Stimulated activated CD4-positive, alpha-beta T cell treated with anti-CD3 and anti-CD28 coated beads, Interleukin-2, amount 100 ng/mL, for 24 hours (primary cell): ENCODE results near the gene ACVR1.

Experiments
- DNase-seq, 2 donors: peaks; one replicate each; pipeline ENCODE4 v3.0.0-alpha.2; 2020

Gene ACVR1

GRCh38 chr2:157822993-157823392 lies 53.1 kb downstream of the ACVR1 start:
- DNase-seq = no peak

DNA sequence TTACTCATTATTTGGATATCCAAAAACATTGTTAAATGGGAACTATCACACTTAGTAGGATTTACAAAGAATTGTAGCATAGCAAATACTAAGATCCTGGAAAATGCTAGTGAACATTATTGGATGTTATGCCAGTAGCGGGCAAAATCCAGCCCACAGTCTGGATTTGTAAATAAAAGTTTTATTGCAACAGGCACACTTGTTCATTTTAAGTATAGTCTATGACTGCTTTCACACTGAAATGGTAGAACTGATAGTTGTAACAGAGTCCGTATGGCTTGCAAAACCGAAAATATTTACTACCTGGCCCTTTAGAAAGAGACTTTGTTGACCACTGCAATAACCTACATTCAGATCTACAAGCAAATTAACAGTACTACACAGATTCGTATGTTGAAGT lies 53.6 kb downstream of the ACVR1 start:
- DNase-seq = no peak

DNA sequence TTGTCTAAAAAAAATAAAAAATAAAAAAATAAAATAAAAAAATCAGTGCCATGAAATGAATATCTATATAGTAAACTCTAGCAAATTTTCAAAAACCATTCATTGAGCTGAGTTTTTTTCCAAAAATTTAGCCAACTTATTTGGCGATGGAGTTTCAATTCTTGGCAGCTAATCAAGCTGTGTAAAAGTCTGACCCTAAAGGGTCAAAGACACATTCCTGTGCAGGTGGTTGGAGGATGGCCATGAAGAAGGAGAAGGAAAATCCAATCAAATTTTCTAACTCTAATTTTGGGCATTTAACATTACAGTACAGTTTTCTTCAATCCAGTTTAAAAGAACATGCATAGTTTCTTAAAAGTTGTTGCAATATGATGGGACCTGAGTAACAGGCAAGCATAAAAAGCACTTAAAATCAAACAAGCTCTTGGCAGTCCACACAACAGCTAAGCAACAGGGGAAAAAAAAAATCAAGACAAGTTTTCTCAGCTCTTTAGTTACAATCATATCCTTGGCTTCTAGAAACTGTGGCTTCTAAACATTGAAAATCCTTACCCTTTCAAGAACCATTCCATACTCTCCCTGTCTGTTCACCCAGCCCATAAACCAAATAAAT lies 54.5 kb downstream of the ACVR1 start:
- no peak for DNase-seq

- DNase-seq = no peak
These were observed 55.9 kb downstream of the ACVR1 start for GRCh38 chr2:157820193-157820592.

- DNase-seq = no peak
These were observed 56.4 kb downstream of the ACVR1 start for GRCh38 chr2:157819761-157820160.

DNA sequence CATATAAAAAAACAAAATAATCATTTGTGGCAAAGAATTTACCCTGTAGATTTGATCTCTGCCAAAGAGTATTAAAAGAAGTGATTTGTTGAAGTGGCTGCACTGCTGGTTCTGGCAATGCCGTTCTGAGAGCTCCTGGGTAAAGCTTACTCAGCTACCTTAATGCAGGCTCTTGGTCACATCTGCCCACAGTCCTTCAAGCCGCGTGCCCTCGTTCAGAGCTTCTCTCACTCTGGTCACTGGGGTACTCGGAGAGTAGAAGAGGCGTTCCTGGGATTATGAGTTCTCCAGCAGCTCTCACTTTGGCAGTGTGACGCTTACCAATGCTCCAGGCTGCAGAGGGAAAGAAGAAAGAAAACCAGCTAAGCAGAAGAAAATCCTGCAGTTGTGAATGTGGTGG lies 57.9 kb downstream of the ACVR1 start:
- no peak for DNase-seq

DNA sequence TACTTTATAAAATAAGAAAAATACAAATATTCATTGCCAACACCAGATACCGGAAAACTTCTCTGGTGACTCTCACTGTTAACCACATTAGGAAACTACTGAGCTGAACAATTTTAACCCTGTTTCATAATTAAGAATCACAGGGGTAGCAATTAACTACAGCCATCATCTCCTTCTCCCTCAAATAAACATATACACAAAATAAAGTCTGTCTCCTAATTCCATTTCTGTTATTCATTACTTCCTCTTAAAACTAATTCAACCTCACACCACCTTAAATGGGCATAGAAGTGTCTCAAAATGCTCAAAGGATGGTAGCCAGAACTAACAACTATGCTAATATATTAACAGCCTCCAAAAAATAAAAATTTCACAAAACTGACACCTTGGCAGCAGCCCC lies 60.7 kb downstream of the ACVR1 start:
- no peak for DNase-seq

DNA sequence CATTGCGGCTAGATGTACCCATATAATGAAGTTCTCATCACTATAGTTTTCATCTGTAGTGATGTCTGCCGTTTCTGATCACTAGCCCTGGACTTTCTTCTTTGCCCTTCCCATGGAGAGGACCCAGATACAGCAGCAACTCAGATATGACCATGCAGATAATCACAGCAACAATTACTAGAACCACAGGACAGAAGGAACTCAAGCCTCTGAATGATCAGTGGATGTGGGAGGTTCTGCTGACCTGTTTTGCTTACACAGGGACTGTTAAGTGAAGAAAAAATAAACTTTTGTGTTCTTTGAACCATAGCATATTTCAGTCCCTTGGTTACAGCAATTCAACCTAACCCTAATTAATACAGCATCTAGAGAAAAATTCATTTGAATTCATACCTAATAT lies 62.7 kb downstream of the ACVR1 start:
- DNase-seq = no peak

GRCh38 chr2:157810037-157810436 lies 66.1 kb downstream of the ACVR1 start:
- DNase-seq = no peak

DNA sequence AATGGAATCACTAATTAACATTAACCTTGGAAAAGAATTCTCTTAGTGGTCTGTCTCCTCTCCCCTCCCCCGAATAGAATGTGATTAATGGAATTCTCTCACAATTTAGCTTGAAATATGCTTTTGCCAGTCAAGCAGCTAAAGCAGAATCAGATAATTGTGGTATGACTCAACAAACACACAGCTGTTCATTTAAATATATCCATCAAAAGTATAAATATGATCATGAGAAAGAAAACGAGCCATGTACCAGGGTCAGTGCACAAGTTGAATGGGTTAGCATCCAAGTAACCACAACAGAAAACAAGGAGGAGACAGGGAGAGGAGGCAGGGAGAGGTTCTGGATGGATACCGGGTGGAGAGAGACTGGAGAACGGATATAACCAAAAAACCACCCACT lies 66.9 kb downstream of the ACVR1 start:
- DNase-seq = no peak

DNA sequence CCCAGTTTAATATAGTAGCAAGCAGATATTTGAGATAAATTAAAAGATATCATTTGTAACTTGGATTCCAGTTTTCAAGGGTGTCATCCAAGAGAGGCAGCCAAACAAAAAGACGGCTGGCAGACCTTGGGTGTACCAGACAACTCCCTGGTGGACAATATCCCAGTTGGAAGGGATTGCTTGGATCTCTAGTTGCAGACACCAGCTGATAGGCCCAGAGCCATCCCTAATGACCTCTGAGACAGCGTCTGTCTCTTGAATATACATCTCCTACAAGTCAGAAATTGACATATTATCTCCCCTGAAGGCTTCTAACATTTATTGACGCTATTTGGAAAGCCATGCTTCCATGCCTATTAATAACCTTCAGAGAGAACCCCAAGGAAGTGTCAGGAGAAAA lies 67.7 kb downstream of the ACVR1 start:
- DNase-seq = no peak

GRCh38 chr2:157806426-157807077 lies 69.6 kb downstream of the ACVR1 start:
- no peak for DNase-seq

GRCh38 chr2:157805519-157805918 lies 70.6 kb downstream of the ACVR1 start:
- no peak for DNase-seq

DNA sequence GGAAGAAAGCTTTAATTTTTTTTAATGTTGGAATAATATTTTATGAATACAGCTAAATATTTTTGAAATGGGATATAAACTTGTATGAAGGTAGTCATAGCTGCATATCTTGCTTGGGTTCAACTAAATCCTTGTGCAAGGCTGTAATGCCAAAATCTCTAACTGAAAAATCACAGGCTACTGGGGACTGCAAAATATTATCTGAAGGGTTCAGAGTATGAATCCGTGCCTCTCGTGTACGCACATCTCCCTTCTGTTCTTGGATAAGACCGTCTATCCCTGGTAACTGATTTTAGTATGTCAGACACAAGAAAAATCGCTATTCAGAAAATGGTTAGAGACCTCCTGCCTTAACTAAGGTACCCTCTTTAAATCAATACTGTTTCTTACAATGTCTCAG lies 71.8 kb downstream of the ACVR1 start:
- DNase-seq = no peak

- DNase-seq = no peak
These were observed 72.2 kb downstream of the ACVR1 start for GRCh38 chr2:157803952-157804351.

DNA sequence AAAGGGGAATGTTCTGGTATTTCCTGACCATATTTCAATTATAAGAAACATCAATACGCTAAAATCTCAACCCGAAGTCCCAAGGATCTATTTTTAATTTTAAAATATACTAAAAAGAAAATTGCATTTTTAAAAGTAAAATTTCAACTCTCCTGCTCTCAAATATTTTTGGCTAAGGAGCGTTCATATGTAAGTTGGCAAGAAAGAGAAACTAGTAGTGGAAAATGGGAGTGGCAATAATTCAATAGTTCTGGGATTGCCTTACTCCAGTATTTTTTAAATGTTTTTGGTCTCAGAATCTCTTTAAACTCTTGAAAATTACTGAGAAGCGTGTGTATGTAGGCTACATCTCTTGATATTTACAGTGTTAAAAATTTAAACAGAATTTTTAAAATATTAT lies 72.7 kb downstream of the ACVR1 start:
- DNase-seq = no peak

DNA sequence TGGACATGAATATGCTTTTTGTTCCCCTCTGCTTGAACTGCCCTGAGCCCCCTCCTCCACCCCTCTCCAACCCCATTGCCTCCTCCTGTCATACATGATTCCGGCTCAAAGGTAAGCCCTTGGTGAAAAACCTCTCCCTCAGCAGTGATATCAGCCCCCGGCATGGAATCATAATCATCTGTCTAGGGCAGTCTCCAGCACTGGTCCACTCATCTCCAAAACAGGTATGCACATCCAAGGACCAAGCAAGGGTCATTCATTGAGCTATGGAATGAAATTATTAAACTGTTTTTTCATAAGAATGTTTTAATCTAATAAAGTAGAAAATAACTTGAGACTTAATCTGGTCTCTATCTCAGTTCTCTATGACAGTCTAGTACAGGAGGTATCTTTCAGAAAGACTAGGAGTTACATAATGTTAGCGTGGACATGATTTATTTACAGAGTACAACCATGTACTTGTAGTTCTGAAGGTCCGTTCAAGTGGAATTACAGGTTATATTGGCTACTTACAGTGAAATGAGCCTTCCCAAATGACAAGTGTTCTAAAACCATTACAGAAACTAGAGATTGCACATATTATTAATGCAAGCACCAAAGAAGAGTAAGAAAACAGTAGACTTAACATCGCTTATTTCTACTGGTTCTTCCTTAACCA lies 75.2 kb downstream of the ACVR1 start:
- no peak for DNase-seq

DNA sequence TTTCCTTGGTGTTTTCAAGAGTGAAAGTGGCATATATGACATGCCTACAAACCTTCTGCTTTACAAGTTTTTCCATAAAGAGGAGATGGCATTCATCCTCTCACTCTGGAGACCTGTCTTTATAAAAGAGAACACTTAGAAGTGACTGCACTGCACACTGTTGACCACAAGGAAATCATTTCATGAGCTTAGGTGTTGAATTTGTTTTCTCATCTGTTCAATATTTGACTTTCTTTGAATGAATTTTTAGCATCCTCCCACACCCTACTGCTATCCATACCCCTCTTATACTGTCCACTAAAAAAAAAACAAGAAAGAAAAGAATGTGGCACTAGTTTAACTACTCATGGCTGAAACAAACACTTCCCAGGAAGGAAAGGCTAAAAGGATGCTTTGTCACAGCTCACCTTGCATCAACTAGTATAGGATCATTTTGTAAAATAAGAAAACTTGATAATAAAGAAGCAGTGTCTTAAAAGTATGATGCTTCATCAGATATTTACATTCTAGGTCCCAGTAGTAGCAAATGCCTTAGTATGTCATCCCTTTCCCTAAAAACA lies 83.0 kb downstream of the ACVR1 start:
- no peak for DNase-seq

DNA sequence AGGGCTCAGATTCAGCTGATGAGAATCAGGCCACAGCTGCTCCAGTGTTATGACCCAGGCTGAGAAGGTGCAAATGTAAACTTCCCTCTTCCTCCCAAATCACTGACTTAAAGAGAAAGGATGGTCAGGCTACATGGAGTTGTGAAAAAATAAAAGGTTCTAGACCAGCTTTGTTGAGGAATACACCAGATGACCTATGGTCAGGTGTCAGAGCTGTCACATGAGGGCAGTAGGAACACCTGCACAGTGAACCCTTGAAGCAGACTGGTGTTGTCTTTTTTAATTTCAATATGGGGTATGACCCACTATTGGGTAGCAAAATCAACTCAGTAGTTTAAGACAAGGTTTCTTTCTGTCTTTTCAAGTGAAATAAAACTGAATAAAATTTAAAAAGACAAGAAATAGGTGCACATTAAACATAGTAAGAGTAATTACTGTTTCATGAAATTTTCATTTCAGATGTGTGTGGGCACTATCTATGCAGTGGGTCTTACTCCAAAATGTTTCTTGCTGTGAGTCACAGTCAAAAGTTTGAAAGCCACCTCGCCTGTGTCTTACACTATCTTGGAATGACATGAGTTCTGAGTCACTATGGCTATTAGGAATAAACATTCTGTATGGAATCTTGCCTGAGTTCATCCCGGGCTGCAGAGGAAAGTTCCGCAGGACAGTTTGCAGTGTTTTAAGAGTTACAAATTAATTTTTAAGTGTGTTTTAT lies 83.6 kb downstream of the ACVR1 start:
- no peak for DNase-seq

GRCh38 chr2:157790780-157791179 lies 85.3 kb downstream of the ACVR1 start:
- no peak for DNase-seq

DNA sequence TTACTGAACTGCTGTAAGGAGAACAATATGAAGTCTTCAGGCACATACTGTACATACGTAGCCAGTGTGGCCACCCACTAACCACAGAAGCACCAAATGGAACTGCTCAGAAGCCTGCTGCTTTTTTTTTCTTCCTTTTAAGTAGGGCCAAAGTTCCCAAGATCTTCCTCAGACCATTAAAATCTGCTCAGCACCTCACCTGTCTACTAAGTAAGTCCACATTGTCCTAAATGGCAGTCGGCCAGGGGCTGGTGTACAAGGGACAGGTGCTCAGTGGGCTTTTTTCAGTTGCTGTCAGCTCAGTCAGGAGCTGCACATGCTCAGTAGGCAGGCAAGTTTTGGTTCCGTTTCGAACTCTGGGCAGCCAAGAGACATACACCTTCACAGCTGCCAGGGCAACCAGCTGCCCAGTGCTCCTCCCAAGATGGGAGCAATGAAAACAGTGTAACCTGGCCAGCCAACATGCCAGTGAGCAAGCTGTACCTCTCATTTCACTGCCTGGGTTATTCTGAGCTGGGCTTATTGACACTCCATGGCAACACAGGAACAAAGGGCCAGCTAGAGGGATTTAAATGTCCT lies 86.1 kb downstream of the ACVR1 start:
- no peak for DNase-seq

- DNase-seq = no peak
These were observed 86.9 kb downstream of the ACVR1 start for GRCh38 chr2:157789256-157789655.

GRCh38 chr2:157788201-157788600 lies 87.9 kb downstream of the ACVR1 start:
- no peak for DNase-seq
